ENCODE results near the gene COL27A1. TPM values are rescaled to one million over a fixed set of nuclear protein-coding genes. Genes with fewer than 3 reads are reported as not detected.

Gene COL27A1
- total RNA-seq, 1 donor from 2014 or later: 8.5 TPM

- no peak for DNase-seq (ENCODE audit: low read depth)
- no peak overlapping the region for H3K4me3 ChIP-seq (ENCODE audit: low read depth, low read length)
- TF ChIP-seq CTCF (conservative IDR thresholded peaks at IDR 0.05; ENCODE audit: low read depth, low read length): no peak
Observed at GRCh38 chr9:114361542-114361941, 206.2 kb downstream of the COL27A1 start.

Other genes starting within 250 kb of the COL27A1 start
- gene AMBP, start 77.2 kb upstream of the COL27A1 start, total RNA-seq: not detected in 2 replicates
- gene KIF12, start 56.2 kb upstream of the COL27A1 start, total RNA-seq: 13.5 and 39.3 TPM in 2 replicates
- gene ORM1, start 167.6 kb downstream of the COL27A1 start, total RNA-seq: not detected in 2 replicates
- gene ORM2, start 174.3 kb downstream of the COL27A1 start, total RNA-seq: not detected in 2 replicates
- 14.6 and 20.4 TPM in 2 replicates for gene AKNA, start 232.4 kb downstream of the COL27A1 start, total RNA-seq

Data from epithelial cell of proximal tubule (primary cell).